MCF 10A (cell line): ENCODE data around the gene PRICKLE4. TPM values are rescaled to one million over a fixed set of nuclear protein-coding genes. Genes with fewer than 3 reads are reported as not detected.
A peak's percentile ranks its signal among the peaks of the same experiment; 100 is the strongest.

ENCODE experiments used
- BruUV-seq: library from RNA; stranded (reverse); fragments of 400-500 nt; replicated peaks from 2 replicates; lab custom pipeline; 2021; lab: Mats Ljungman, UMichigan
- CTCF ChIA-PET: fragments of 300-600 bp; sonication (Branson Sonifier 250); formaldehyde crosslinking; extraction: SDS; loops from one replicate; lab custom pipeline; 2021; ENCODE audit warnings: antibody characterized with exemption, inconsistent platforms; lab: Yijun Ruan, JAX
- POLR2A ChIA-PET: fragments of 300-600, 350-650 bp; sonication (Branson Sonifier 250); formaldehyde crosslinking; extraction: SDS; loops from one replicate; lab custom pipeline; 2020; ENCODE audit warnings: antibody characterized with exemption, inconsistent platforms; lab: Yijun Ruan, JAX
- DNase-seq: peaks from one replicate; pipeline ENCODE4 v3.0.0-alpha.2; 2018; ENCODE audit not compliant: unreplicated experiment
- H3K27ac Mint-ChIP-seq: one replicate; pipeline ENCODE4 v1.8.0; 2022; ENCODE audit warnings: mild to moderate bottlenecking, low read depth, mixed read lengths; ENCODE audit not compliant: unreplicated experiment
- H3K27me3 Mint-ChIP-seq: one replicate; pipeline ENCODE4 v1.8.0; 2022; ENCODE audit warnings: mixed read lengths; ENCODE audit not compliant: insufficient read depth, unreplicated experiment
- H3K36me3 Mint-ChIP-seq: one replicate; pipeline ENCODE4 v1.8.0; 2022; ENCODE audit warnings: mild to moderate bottlenecking, moderate library complexity, mixed read lengths; ENCODE audit not compliant: insufficient read depth, unreplicated experiment
- H3K4me1 Mint-ChIP-seq: one replicate; pipeline ENCODE4 v1.8.0; 2022; ENCODE audit warnings: mixed read lengths; ENCODE audit not compliant: insufficient read depth, unreplicated experiment
- H3K4me3 Mint-ChIP-seq: one replicate; pipeline ENCODE4 v1.8.0; 2022; ENCODE audit warnings: mild to moderate bottlenecking, moderate library complexity, mixed read lengths; ENCODE audit not compliant: unreplicated experiment
- H3K9me3 Mint-ChIP-seq: one replicate; pipeline ENCODE4 v1.8.0; 2022; ENCODE audit warnings: mixed read lengths; ENCODE audit not compliant: unreplicated experiment
- intact Hi-C: fragments of 100-400 bp; cut with micrococcal nuclease; formaldehyde crosslinking; loops from 2 replicates; pipeline ENCODE4 v1.14.1; 2022
- total RNA-seq: library from RNA; stranded (reverse); gene quantifications from 2 replicates; pipeline ENCODE4 v1.2.3, GENCODE V29; 2022
- TF ChIP-seq, protein P1 (sequence below): fragments of 200-600 bp; IDR thresholded peaks from one replicate; pipeline ENCODE4 v1.8.0; 2022; ENCODE audit warnings: antibody characterized with exemption, mild to moderate bottlenecking; ENCODE audit not compliant: unreplicated experiment

Gene PRICKLE4
- total RNA-seq, 1 experiment from 2014 or later, result 0.93 TPM

DNA sequence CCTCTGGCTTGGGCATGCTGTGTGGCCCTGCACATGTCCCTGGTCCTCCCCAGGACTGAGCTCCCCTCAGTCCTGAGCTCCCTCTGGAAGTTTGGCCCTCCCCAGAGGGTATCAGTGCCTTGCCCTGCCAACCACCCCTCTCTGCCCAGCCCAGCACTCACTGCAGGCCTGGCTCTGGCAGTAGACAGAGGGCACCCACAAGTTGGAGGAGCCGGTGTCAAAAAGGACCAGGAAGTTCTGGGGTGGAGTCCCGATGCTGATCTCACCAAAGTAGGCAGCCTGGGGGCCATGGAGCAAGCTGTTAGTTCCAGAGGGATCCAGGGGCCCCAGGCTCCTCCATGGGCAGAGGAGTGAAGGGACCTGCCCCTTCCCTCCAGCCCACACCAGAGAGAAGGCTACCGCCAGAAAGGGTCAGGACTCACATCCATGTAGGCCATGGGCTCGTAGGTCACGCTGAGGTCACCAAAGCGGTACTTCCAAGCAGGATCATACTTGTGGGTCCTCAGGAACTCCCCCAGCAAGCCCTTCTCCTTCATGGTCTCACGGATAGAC is 36.3 kb upstream of the PRICKLE4 start:
- no TSS peak for BruUV-seq
- no peak overlapping the region for H3K4me3 Mint-ChIP-seq
- H3K27ac Mint-ChIP-seq, result no peak overlapping the region
- TF ChIP-seq, protein P1, sequence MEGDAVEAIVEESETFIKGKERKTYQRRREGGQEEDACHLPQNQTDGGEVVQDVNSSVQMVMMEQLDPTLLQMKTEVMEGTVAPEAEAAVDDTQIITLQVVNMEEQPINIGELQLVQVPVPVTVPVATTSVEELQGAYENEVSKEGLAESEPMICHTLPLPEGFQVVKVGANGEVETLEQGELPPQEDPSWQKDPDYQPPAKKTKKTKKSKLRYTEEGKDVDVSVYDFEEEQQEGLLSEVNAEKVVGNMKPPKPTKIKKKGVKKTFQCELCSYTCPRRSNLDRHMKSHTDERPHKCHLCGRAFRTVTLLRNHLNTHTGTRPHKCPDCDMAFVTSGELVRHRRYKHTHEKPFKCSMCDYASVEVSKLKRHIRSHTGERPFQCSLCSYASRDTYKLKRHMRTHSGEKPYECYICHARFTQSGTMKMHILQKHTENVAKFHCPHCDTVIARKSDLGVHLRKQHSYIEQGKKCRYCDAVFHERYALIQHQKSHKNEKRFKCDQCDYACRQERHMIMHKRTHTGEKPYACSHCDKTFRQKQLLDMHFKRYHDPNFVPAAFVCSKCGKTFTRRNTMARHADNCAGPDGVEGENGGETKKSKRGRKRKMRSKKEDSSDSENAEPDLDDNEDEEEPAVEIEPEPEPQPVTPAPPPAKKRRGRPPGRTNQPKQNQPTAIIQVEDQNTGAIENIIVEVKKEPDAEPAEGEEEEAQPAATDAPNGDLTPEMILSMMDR, result no peak
- no peak for DNase-seq
- no peaks in the 10 kb centered on the region for H3K36me3 Mint-ChIP-seq
- POLR2A ChIA-PET, result no interaction called here
- CTCF ChIA-PET, result no interaction called here
- intact Hi-C loops, result no loop called here
- H3K9me3 Mint-ChIP-seq, result no peaks in the 10 kb centered on the region
- H3K4me1 Mint-ChIP-seq, result peaks cover 16% of the 10 kb centered on the region
- no peaks in the 10 kb centered on the region for H3K27me3 Mint-ChIP-seq

DNA sequence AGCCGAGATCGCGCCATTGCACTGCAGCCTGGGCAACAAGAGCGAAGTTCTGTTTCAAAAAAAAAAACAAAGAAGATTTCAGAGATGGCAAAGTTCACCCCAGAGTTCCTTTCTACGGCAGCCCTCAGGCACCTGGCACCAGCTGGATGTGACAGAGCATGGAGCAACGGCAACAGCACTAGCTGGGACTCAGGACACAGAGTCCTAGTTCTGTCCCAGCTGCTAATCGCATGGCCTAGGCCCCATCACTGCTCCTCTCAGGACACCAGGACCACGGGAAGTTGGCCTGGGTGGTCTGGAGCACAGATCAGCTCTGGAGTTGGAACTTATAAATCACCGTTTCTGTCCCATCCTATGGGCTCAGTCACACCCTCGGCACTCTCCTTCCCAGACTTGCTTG is 34.5 kb upstream of the PRICKLE4 start:
- TF ChIP-seq, protein P1, result no peak
- no peak overlapping the region for H3K27ac Mint-ChIP-seq
- H3K4me1 Mint-ChIP-seq, result peaks cover 16% of the 10 kb centered on the region
- CTCF ChIA-PET, result interaction anchor here (0.7 to 1.7 kb wide), 2 partner anchors 12 to 29 kb away, joined by 4 to 8 read pairs; no protein-coding TSS in a partner anchor
- no peaks in the 10 kb centered on the region for H3K36me3 Mint-ChIP-seq
- intact Hi-C loops, result no loop called here
- DNase-seq, result no peak
- H3K9me3 Mint-ChIP-seq, result no peaks in the 10 kb centered on the region
- no TSS peak for BruUV-seq
- peaks cover 14% of the 10 kb centered on the region for H3K27me3 Mint-ChIP-seq
- no peak overlapping the region for H3K4me3 Mint-ChIP-seq
- POLR2A ChIA-PET, result no interaction called here

- ChIA-PET CTCF (interaction anchor here (0.6 to 1.7 kb wide), 5 partner anchors 11 to 978 kb away, joined by 3 to 8 read pairs (median 4); partner anchors contain the start of gene TFEB), POLR2A (interaction anchor here (0.6 to 0.9 kb wide), 2 partner anchors 15 to 342 kb away, joined by 3 read pairs; no protein-coding TSS in a partner anchor)
- no peak within 1 kb of the TSS for H3K27ac Mint-ChIP-seq
- intact Hi-C loops, result no loop called here
- no peaks in the 10 kb centered on the region for H3K36me3 Mint-ChIP-seq
- TF ChIP-seq, protein P1, result no peak
- no peaks in the 10 kb centered on the region for H3K9me3 Mint-ChIP-seq
- peak; percentile 79 for DNase-seq
- H3K4me3 Mint-ChIP-seq, result no peak within 1 kb of the TSS
- no TSS peak for BruUV-seq
- peaks cover 14% of the 10 kb centered on the region for H3K27me3 Mint-ChIP-seq
- H3K4me1 Mint-ChIP-seq, result peaks cover 10% of the 10 kb centered on the region
Observed at GRCh38 chr6:41747256-41748101, 33.1 kb upstream of the PRICKLE4 start, which contains the start of gene PGC. TSS of gene PGC (minus strand) at chr6:41747397. CDS start at chr6:41747334, 63 bp downstream.

DNA sequence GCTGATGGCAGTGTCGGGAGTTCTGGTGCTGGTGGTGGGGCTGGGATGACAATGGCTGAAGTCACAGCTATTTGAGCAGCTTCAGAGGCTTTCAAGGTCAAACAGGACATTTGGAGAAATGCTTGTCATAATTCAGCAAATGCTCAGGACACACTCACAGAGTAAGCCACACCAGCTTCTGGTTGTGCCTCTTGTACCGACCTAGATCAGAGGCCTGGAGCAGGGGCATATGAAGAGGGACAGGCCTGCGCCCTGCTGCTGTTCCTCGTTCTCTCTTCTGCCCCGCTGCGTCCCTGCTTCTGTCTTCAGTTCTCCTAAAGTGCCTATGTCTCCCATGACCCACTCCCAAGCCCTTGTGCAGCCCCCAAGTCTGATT is 32.5 kb upstream of the PRICKLE4 start:
- H3K4me3 Mint-ChIP-seq, result no peak overlapping the region
- ChIA-PET CTCF (interaction anchor here (0.6 to 1.0 kb wide), 5 partner anchors 12 to 978 kb away, joined by 3 to 5 read pairs (median 3); partner anchors contain the start of gene TFEB), POLR2A (interaction anchor here (0.6 to 0.9 kb wide), 2 partner anchors 15 to 341 kb away, joined by 3 read pairs; no protein-coding TSS in a partner anchor)
- BruUV-seq, result no TSS peak
- no peak for DNase-seq
- no peaks in the 10 kb centered on the region for H3K9me3 Mint-ChIP-seq
- intact Hi-C loops, result no loop called here
- H3K36me3 Mint-ChIP-seq, result no peaks in the 10 kb centered on the region
- peaks cover 10% of the 10 kb centered on the region for H3K4me1 Mint-ChIP-seq
- TF ChIP-seq, protein P1, result no peak
- no peak overlapping the region for H3K27ac Mint-ChIP-seq
- peaks cover 16% of the 10 kb centered on the region for H3K27me3 Mint-ChIP-seq
